ENCODE results near the gene LRPAP1.
"Not testable (repeated sequence)": the region's sequence is repeated elsewhere in the genome, so short reads cannot be mapped to it uniquely, and the experiment has no call there.

LRPAP1 gene

DNA sequence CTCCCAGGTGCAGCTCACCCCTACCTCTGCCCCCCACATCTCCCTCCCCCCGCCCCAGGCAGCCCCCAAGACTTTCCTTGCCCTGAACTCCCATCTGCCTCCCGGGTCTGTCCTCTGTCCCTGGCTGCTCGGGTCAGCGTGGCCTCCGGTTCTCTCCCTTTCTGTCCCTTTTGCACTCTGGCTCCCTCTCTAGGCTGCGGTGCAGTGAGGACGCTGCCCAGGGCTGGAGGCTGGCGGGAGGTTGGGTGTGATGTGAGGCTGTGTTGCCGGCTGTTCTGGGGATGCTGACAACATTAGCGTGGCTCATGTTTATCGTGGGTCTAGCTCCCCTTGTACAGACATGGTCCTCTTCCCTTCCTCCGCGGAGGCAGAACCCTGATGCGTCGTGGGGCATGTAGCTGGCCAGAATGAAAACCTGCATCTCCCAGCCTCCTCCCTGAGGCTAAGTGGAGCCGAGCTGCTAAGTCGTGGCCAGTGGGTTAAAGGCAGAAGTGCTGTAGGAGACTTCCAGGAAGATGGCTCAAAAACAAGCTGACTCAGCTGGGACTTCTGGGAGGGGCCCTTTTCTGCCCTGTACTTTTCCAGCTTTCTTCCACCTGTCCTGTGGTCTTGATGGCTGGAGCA lies 24.1 kb upstream of the LRPAP1 start:
- not testable (repeated sequence) for H3K4me3 ChIP-seq (ENCODE audit: low read depth, low read length); DNase-seq (ENCODE audit: low read depth)
- TF ChIP-seq, protein P1, sequence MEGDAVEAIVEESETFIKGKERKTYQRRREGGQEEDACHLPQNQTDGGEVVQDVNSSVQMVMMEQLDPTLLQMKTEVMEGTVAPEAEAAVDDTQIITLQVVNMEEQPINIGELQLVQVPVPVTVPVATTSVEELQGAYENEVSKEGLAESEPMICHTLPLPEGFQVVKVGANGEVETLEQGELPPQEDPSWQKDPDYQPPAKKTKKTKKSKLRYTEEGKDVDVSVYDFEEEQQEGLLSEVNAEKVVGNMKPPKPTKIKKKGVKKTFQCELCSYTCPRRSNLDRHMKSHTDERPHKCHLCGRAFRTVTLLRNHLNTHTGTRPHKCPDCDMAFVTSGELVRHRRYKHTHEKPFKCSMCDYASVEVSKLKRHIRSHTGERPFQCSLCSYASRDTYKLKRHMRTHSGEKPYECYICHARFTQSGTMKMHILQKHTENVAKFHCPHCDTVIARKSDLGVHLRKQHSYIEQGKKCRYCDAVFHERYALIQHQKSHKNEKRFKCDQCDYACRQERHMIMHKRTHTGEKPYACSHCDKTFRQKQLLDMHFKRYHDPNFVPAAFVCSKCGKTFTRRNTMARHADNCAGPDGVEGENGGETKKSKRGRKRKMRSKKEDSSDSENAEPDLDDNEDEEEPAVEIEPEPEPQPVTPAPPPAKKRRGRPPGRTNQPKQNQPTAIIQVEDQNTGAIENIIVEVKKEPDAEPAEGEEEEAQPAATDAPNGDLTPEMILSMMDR (IDR thresholded peaks at IDR 0.05; ENCODE audit: control insufficient read depth, extremely low read depth, insufficient read depth): 0 out of 2 replicates have a peak, but pooled peaks have one; percentile 6

- not testable (repeated sequence) for DNase-seq (ENCODE audit: low read depth); H3K4me3 ChIP-seq (ENCODE audit: low read depth, low read length)
Measured at GRCh38 chr4:3555459-3556070, 23.3 kb upstream of the LRPAP1 start.

- DNase-seq (ENCODE audit: low read depth); H3K4me3 ChIP-seq (ENCODE audit: low read depth, low read length): not testable (repeated sequence)
Measured at GRCh38 chr4:3551366-3551765, 19.1 kb upstream of the LRPAP1 start.

- not testable (repeated sequence) for DNase-seq (ENCODE audit: low read depth); H3K4me3 ChIP-seq (ENCODE audit: low read depth, low read length)
Measured at GRCh38 chr4:3550792-3551325, 18.6 kb upstream of the LRPAP1 start.

DNA sequence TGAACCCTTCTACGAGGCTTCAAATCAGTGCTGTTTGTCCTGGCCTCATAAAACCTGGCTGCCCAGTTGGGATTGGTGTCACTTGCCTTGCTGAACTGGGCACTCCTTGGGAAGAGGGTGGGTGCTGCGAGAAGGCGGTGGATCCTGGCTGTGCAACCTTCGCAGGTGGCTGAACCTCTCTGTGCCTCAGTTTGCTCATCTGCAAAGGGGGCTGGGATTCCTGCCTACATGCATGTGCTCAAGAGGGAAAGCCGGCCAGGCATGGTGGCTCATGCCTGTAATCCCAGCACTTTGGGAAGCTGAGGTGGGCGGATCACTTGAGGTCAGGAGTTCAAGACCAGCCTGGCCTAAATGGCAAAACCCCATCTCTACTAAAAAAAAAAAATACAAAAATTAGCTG lies 17.8 kb upstream of the LRPAP1 start:
- DNase-seq (ENCODE audit: low read depth); H3K4me3 ChIP-seq (ENCODE audit: low read depth, low read length): not testable (repeated sequence)

DNA sequence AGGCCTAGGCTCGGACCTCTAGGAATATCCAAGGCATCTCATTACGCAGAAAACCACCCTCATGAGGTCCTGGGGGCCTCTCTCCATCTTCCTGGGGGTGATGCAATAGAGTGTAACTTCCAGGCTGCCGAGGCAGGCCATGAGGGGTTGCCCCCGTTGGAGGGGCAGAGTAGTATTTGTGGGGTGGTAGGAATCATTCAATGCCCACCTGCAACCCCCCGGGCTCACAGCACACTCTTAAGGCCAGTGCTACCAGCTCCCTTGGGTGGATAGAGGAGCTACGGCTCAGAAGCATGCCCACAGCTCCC lies 17.4 kb upstream of the LRPAP1 start:
- not testable (repeated sequence) for H3K4me3 ChIP-seq (ENCODE audit: low read depth, low read length); DNase-seq (ENCODE audit: low read depth)

DNA sequence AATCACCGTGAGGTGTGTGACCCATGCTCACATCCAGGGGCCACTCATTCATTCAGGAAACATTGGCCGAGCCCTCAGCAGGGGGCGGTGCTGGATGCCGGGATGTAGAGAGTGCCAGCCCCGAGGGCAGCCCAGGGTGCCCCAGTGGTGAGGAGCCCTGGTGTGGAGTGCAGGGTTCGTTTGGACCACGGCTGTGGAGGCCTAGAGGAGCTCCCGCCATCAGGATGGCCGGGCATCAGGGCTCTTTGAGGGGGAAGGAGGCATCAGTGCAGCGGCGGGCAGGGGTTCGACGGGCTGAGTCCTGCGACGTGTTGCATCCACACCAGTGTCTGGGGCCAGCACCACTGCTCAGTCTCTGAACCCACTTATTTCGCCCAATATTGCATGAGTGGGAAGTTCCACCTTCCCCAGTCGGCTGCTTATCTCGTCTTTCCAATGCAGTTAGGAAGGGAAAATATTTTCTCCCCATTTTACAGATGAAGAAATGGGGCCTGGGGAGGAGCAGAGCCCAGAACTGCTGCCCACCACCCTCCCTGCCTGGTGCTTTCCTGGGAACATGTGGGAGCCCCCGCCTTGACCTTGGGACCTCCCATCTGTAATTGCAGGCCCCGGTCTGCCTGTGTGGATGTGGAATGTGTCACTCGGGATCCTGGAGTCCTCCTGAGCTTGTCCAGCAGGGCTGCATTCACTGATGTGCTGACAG lies 16.9 kb upstream of the LRPAP1 start:
- DNase-seq (ENCODE audit: low read depth); H3K4me3 ChIP-seq (ENCODE audit: low read depth, low read length): not testable (repeated sequence)

DNA sequence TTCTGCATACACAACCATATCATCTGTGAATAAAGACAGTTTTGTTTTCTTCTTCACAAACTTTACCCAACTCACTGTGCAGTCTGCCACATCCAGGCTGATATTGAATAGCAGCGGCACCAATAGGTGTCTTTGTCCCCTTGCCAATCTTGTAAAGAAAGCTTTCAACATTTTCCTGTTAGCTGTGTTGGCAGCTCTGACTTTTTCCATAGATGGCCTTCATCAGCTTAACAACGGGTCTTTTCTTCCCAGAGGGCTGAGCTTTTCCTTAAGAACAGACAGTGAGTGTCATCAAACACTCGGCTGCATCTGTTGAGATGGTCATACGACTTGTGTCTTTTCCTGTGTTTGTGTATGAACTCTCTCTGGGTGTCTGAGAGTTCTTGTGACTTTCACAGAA lies 14.5 kb upstream of the LRPAP1 start:
- H3K4me3 ChIP-seq (ENCODE audit: low read depth, low read length); DNase-seq (ENCODE audit: low read depth): not testable (repeated sequence)

GRCh38 chr4:3545351-3545750 lies 13.1 kb upstream of the LRPAP1 start:
- not testable (repeated sequence) for H3K4me3 ChIP-seq (ENCODE audit: low read depth, low read length); DNase-seq (ENCODE audit: low read depth)

DNA sequence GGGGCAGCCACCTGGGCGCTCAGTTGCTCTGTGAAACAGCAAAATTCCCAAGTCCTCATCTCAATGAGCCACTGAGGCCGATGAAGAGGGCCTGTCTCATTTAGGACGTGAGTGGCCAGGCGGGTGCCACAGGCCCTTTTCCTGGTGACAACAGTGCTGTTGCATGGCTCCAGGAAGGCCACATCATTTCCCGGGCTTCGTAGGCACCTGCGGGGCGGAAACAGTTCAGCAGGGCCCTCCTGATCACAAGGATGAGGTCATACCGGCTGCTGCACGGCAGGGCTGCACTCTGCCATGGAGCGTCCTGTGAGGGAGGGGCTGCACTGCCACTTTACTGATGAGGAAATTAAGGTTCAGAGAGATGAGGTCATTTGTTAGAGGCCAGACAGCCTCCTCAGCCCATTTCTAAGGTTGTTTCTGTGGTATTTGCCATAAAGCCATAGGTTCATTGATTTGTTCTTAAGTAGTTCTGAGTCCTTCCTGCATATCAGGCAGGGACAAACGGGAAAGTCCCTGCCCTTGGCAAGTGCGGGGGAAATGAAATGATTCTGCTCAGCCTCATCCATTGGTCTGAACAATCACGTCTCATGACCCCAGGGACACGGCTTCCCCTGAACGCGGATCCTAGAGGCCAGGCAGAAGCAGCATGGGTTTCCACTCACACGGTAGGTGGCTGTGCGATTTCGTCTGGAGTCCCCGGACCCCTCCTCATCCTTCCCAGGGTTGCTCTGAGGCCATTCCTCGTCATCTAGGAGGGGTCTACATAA lies 12.2 kb upstream of the LRPAP1 start:
- DNase-seq (ENCODE audit: low read depth); H3K4me3 ChIP-seq (ENCODE audit: low read depth, low read length): not testable (repeated sequence)

GRCh38 chr4:3543415-3543814 lies 11.2 kb upstream of the LRPAP1 start:
- DNase-seq (ENCODE audit: low read depth); H3K4me3 ChIP-seq (ENCODE audit: low read depth, low read length): not testable (repeated sequence)

DNA sequence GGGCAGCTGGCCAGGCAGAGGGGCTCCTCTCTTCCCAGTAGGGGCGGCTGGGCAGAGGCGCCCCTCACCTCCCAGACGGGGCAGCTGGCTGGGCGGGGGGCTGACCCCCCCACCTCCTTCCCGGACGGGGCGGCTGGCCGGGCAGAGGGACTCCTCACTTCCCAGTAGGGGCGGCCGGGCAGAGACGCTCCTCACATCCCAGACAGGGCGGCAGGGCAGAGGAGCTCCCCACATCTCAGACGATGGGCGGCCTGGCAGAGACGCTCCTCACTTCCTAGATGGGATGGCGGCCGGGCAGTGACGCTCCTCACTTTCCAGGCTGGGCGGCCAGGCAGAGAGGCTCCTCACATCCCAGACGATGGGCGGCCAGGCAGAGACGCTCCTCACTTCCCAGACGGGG lies 6.7 kb upstream of the LRPAP1 start:
- H3K4me3 ChIP-seq (ENCODE audit: low read depth, low read length); DNase-seq (ENCODE audit: low read depth): not testable (repeated sequence)

GRCh38 chr4:3535812-3536211 lies 3.6 kb upstream of the LRPAP1 start:
- not testable (repeated sequence) for DNase-seq (ENCODE audit: low read depth); H3K4me3 ChIP-seq (ENCODE audit: low read depth, low read length)
